ENCODE measurements around the gene FRMD8.

FRMD8 gene

GRCh38 chr11:65452806-65453490 is 66.5 kb downstream of the FRMD8 start:
- ChIA-PET CTCF (interaction anchor here (1.0 to 1.3 kb wide), 3 partner anchors 16 to 41 kb away, joined by 3 read pairs; no protein-coding TSS in a partner anchor), POLR2A (interaction anchor here (0.9 kb wide), 1 partner anchor 55 kb away, joined by 5 read pairs; no protein-coding TSS in a partner anchor)
- DNase-seq (ENCODE audit: extremely low spot score) = no peak
- no peak for TF ChIP-seq CTCF (IDR thresholded peaks at IDR 0.05; ENCODE audit: control extremely low read depth, extremely low read depth, low read depth, missing control alignments)

DNA sequence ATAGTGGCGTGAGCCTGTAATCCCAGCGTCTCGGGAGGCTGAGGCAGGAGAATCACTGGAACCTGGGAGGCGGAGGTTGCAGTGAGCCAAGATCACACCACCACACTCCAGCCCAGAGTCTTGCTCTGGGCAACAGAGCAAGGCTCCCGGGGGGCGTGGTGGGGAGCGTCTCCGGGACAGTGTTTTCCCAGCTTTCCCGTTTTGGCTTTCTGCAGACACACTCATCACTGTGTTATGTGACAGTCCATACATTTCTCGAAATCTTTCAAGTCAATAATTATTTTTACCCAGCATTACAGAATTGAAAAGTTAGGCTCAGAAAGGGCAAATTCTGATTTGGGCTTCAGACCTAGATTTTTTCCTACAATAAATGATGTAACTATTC is 67.9 kb downstream of the FRMD8 start:
- no peak for TF ChIP-seq CTCF (IDR thresholded peaks at IDR 0.05; ENCODE audit: control extremely low read depth, extremely low read depth, low read depth, missing control alignments)
- CTCF ChIA-PET = interaction anchor here (1.3 kb wide), 1 partner anchor 36 kb away, joined by 3 read pairs; no protein-coding TSS in a partner anchor
- POLR2A ChIA-PET = interaction anchor here (1.6 kb wide), 1 partner anchor 8 kb away, joined by 3 read pairs; no protein-coding TSS in a partner anchor
- DNase-seq (ENCODE audit: extremely low spot score) = no peak

DNA sequence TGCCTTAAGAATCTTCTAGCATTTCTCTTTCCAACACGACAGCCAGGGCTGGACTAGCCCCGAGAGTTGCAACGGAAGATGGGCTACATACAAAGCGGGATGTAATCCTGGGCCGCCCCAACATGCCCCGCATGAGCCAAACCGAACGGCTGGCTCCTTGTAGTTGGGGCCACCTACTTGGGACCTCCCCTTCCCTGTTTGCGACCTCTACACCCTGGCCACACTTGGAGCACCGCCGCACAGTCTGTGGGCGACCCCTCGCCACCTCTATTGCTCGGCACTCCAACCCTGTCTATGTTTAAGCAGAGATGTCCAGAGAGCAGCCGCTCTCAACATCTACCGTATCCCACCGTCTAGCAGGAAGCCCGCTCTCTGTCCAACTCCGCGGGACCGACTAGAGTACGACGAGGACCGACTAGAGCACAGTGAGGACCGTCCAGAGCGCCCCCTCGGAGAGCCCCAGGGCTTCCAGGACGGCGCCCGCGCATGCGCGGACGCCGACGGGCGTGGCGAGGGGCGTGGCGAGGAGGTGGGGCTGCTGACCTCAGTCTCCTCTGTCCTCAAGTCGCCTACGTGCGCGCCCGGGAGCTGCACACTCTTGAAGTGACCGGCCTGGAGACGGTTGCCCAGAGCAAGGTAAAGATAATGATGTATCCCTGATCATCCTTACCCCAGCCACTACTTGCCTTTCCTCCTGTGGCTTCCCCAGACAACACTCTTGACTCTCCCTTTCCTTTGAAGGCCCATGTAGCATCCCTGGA is 68.4 kb downstream of the FRMD8 start:
- POLR2A ChIA-PET = interaction anchor here (1.0 to 1.9 kb wide), 7 partner anchors 8 to 51 kb away, joined by 3 to 8 read pairs (median 5); partner anchors contain the start of gene MALAT1
- CTCF ChIA-PET = interaction anchor here (0.7 to 1.6 kb wide), 7 partner anchors 10 to 73 kb away, joined by 3 to 7 read pairs (median 4); partner anchors contain the start of gene MALAT1
- DNase-seq (ENCODE audit: extremely low spot score) = peak; percentile 98
- TF ChIP-seq CTCF (IDR thresholded peaks at IDR 0.05; ENCODE audit: control extremely low read depth, extremely low read depth, low read depth, missing control alignments) = peak; percentile 33

DNA sequence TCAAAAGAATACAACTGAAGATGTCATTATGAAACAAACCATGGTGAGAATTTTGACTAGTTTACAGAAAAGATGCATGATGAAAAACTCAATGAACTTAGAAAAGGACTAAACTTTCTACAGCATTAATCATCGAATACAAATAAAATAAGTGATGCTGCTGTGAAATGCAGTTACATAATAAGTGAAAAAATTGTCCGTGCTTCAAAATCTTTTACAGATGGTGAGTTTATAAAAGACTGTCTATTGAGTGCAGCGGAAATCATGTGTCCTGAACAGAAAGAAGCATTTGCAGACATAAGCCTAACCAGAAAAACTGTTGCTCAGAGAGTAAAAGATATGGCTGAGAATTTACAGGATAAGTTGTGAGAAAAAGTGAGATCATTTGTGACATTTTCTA is 70.0 kb downstream of the FRMD8 start:
- TF ChIP-seq CTCF (IDR thresholded peaks at IDR 0.05; ENCODE audit: control extremely low read depth, extremely low read depth, low read depth, missing control alignments) = no peak
- POLR2A ChIA-PET = interaction anchor here (0.7 to 1.9 kb wide), 2 partner anchors 13 to 153 kb away, joined by 5 to 8 read pairs; no protein-coding TSS in a partner anchor
- CTCF ChIA-PET = interaction anchor here (1.5 to 1.6 kb wide), 2 partner anchors 10 to 75 kb away, joined by 4 read pairs; no protein-coding TSS in a partner anchor
- no peak for DNase-seq (ENCODE audit: extremely low spot score)

DNA sequence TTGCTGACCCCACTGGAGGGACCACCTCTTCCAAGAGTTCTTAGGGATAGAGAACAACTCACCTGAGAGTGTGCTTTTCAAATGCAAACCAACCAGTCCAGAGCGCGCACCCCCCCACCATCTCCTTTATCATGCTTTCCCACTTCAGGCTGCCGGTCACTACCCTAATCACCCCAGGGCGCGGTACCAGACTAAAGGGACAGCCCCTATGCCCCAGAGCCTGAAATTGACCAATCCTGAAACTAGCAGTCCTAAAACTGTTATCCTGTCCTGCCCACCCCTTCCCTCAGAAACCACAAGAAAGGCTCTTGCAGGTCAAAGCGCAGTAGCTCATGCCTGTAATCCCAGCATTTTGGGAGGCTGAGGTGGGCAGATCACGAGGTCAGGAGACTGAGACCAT is 73.1 kb downstream of the FRMD8 start:
- no peak for TF ChIP-seq CTCF (IDR thresholded peaks at IDR 0.05; ENCODE audit: control extremely low read depth, extremely low read depth, low read depth, missing control alignments)
- POLR2A ChIA-PET = interaction anchor here (0.6 to 1.5 kb wide), 4 partner anchors 11 to 49 kb away, joined by 3 to 5 read pairs (median 4); no protein-coding TSS in a partner anchor
- peak; percentile 37 for DNase-seq (ENCODE audit: extremely low spot score)
- CTCF ChIA-PET = interaction anchor here (1.1 to 6.4 kb wide), 7 partner anchors 11 to 80 kb away, joined by 3 to 65 read pairs (median 5); partner anchors contain the start of gene MALAT1

Measured in GM10248 (cell line).